HG03521 (cell line): ENCODE results near the gene CLIP3.
"Not testable (repeated sequence)": the region's sequence is repeated elsewhere in the genome, so short reads cannot be mapped to it uniquely, and the experiment has no call there.

Experiments used
- ATAC-seq: cut with Tn5 transposase; IDR thresholded peaks from one replicate; pipeline ENCODE4 v1.9.1; 2021; ENCODE audit warnings: mild to moderate bottlenecking, moderate library complexity; ENCODE audit not compliant: unreplicated experiment

CLIP3 gene

DNA sequence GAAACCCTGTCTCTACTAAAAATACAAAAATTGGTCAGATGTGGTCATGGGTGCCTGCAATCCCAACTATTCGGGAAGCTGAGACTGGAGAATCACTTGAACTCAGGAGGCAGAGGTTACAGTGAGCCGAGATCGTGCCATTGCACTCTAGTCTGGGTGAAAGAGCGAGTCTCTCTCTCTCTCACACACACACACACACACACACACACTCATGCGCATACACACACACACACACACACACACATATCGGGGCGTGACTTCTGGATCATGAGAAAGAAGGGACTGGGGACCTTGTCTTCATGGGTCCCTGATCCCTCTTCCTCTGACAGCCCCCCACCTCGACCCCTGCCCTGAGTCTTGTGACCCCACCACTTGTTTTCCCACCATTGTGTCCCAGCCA is 49.5 kb downstream of the CLIP3 start:
- no peak for ATAC-seq

GRCh38 chr19:35980997-35981396 is 51.7 kb downstream of the CLIP3 start:
- ATAC-seq: not testable (repeated sequence)

- ATAC-seq: no peak
Measured at GRCh38 chr19:35978832-35979365, 53.8 kb downstream of the CLIP3 start.

DNA sequence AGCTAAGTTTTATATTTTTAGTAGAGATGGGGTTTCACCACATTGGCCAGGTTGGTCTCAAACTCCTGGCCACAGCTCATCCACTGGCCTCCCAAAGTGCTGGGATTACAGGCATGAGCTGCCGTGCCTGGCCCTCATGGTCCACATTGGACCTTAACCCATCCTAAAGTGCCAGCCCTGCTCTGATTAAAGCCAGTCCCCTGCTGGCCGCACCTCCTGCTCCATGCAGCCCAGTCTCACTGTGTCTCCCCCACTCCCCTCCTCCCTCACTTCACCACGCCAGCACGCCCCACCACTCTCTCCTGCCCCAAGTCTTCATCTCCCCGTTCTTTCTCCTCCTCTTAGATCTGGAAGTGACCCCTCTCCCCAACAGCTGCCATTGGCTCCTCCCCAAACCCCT is 54.4 kb downstream of the CLIP3 start:
- ATAC-seq: no peak

DNA sequence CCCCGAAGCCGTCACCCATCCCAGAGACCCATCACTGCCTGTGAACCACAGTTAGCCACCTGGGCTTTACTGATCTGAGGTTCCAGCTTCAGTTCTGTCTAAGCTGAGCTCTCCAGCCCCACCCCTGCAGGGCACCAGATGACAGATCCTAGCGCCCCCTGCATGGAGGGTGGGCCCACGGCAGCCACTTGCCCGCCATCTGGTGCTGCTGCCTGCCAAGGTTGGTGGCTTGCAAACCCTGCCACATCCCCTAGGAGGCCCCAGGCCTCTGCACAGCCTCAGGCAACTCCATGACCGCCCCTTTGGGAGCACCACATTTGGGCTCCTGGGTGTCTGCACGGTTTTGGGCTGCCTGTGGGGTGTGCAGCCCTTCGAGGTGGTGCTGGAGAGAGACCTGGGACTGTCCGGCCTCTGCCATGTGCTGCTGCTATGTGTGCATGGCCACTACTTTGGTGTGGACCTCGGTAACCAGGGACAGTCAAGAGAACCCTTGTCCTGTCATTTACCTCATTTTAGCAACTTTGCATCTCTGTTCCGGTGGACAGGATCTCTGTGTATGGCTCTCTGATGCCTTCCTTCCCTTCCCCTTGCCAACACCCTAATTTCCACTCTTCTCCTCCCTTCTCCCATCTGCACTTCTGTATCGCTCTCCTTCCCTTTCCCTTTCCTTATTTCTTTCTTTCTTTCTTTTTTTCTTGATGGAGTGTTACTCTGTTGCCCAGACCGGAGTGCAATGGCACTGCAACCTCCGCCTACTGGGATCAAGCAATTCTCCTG is 55.0 kb downstream of the CLIP3 start:
- ATAC-seq: no peak

GRCh38 chr19:35975608-35976214 is 57.0 kb downstream of the CLIP3 start:
- no peak for ATAC-seq

- no peak for ATAC-seq
Measured at GRCh38 chr19:35973487-35973886, 59.2 kb downstream of the CLIP3 start.

DNA sequence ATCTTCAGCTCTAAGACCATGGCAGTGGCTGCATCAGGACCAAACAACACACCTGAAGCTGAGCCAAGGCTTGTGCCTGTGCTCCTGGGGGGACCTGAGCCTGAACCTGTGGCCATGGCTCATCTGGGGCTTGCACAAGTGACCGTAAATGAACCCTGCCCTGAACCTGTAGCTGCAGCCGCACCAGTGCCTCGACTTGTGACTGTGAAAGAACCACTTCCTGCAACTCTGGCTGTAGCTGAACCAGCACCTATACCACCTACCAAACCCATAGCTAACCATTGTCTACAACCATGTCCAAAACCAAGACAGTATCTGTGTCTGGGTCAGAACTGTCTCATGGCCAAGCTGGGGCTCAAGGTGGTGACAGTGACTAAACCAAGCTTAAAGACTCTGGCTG is 65.9 kb downstream of the CLIP3 start:
- no peak for ATAC-seq
